NCI-H1092 treated with DMSO at 0.1 percent for 48 hours (cell line): ENCODE measurements around the gene DDX46.
"Not testable (repeated sequence)": the region's sequence is repeated elsewhere in the genome, so short reads cannot be mapped to it uniquely, and the experiment has no call there.

Experiments used
- DNase-seq: peaks from one replicate; lab custom pipeline; 2025; lab: John Stamatoyannopoulos, UW

DDX46 gene

GRCh38 chr5:134840811-134841210 lies 82.2 kb downstream of the DDX46 start:
- no peak for DNase-seq

DNA sequence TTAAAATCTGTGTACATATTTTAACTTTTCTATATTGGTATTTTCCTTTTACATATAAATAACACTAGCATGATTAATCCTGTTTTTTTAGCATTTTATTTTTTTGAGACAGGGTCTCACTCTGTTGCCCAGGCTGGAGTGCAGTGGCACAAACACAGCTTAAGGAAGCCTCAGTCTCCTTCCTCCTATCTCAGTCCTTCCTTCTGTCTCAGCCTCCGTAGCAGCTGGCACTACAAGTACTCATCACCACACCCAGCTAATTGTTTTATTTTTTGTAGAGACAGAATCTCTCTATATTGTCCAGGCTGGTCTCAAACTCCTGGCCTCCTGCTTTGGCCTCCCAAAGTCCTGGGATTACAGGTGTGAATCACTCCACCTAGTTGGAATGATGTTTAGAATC lies 85.7 kb downstream of the DDX46 start:
- DNase-seq = no peak

- DNase-seq = no peak
Measured at GRCh38 chr5:134845335-134845851, 86.8 kb downstream of the DDX46 start.

- peak; percentile 87 for DNase-seq
Measured at GRCh38 chr5:134845852-134846640, 87.5 kb downstream of the DDX46 start, which contains the start of gene C5orf24. Gene C5orf24, plus strand, starts transcription at chr5:134845968. Its CDS starts 8,933 bp downstream, at chr5:134854901.

- no peak for DNase-seq
Measured at GRCh38 chr5:134846641-134846960, 88.0 kb downstream of the DDX46 start.

- not testable (repeated sequence) for DNase-seq
Measured at GRCh38 chr5:134849434-134849933, 90.9 kb downstream of the DDX46 start.

GRCh38 chr5:134851307-134851923 lies 92.8 kb downstream of the DDX46 start:
- DNase-seq = no peak

DNA sequence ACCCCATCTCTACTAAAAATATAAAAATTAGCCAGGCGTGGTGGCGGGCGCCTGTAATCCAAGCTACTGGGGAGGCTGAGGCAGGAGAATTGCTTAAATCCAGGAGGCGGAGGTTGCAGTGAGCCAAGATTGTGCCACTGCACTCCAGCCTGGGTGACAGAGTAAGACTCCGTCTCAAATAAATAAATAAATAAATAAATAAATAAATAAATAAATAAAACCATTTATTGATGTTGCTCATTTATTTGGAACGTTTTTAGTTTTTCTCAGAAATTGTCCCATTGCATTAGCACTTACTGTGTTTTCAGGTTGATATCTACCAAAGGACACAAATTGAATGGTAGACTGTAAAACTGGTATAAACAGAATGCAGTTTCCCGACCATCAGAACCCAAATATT lies 97.9 kb downstream of the DDX46 start:
- DNase-seq = not testable (repeated sequence)

GRCh38 chr5:134857401-134857800 lies 98.8 kb downstream of the DDX46 start:
- DNase-seq = no peak

DNA sequence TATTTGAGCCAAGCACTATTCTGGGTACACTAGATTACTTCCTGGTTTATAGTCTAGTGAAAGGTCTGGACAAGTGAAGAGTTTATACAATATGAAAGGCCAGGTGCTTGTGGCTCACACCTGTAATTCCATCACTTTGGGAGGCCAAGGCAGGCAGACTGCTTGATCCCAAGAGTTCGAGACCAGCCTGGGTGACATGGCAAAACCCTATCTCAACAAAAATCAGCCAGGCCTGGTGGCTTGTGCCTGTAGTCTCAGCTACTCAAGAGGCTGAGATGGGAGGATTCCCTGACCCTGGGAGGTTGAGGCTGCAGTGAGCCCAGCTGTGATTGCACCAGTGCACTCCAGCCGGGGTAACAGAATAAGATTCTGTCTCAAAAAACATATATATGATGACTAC lies 106.1 kb downstream of the DDX46 start:
- DNase-seq = no peak

DNA sequence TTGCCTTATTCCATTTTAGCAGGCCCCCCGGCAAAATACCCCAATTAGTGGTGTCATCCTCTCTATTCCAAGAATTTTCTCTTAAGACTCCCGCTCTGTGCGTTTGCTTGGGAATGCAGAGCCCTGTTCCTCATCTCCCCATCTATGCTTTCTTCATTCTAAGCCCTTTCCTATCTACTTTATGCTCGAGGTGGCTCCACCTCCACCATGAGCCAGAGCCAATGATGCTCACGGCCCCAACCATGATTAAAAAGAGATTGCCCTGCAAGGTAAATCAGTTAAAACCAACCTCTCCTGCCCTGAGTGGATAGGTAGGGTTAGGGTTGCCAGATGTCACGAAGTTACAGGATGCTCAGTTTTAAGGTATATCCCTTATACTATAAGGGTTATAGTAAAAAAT lies 114.9 kb downstream of the DDX46 start:
- no peak for DNase-seq

- peak; percentile 83 for DNase-seq
Measured at GRCh38 chr5:134873987-134874830, 115.6 kb downstream of the DDX46 start, which contains the start of gene TXNDC15. Gene TXNDC15, plus strand, starts transcription at chr5:134874371. Its CDS starts 57 bp downstream, at chr5:134874428.

DNA sequence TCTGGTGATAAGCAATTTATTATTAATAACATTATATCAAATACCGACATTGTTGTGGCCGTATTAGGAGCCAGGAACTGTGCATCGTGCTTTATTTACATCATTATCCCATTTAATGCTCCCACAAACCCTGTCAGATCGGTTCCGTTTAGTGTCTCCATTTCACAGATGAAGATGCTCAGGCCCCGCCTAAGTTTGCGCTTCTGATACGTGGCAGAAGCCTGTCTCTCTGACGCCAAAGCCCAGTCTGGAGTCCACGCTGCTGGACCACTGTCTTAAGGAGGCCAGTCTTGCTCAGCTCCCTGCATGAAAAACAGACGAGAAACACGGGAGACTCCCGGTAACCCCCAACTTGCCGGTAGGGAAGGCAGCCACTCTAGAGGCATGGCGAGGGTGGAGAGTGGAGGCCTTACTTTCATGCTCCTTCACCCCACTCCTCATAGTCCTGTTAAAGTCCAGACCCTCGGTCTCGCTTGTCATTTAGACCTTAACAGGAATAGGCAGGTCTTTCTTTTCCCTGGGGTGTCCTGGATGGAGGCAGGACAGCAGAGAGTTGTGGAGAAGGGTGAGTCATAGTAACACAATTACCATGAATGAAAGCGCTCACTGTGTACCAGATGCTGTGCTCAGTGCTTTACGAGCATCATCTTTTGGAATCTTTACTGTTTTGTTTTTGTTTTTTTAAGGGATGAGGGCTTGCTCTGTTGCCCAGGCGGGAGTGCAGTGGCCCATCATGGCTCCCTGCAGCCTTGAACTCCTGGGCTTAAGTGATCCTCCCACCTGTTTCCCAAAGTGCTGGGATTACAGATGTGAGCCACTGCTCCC lies 116.5 kb downstream of the DDX46 start:
- DNase-seq = peak; percentile 66

DNA sequence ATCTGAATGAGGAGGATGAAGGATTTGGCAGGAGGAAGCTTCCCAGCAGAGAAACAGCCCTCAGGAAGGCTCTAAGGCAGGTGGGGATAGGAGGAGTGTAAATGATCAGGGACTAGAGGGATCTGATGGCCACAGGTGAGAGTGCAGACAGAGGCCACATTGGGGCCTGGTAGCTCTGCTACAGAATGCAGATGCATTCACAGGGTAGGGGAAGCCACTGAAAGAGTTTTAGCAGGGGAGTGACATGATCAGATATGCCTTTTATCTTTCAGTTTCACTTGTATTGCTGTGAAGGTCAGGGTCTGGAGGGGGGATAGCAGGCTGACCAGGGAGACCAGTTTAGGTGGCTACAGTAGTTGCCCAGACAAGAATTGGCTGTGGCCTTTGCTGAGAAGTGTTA lies 118.6 kb downstream of the DDX46 start:
- no peak for DNase-seq

DNA sequence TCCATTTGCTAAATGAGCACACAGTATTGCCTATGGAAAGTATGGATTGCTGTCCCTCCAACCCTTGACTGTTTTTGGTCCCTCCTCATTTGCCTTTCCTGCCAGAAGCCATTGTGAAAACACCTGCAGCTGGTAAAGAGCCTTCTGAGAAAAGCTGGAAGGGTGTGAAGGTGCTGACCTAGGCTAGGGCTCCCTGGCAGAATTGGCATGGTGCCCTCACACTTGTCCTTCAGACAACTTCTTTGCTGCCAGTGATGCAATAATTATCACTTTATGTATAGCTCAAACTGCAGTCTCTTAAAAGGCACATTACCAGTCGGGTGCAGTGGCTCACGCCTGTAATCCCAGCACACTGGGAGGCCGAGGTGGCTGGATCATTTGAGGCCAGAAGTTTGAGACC lies 119.8 kb downstream of the DDX46 start:
- peak; percentile 7 for DNase-seq

DNA sequence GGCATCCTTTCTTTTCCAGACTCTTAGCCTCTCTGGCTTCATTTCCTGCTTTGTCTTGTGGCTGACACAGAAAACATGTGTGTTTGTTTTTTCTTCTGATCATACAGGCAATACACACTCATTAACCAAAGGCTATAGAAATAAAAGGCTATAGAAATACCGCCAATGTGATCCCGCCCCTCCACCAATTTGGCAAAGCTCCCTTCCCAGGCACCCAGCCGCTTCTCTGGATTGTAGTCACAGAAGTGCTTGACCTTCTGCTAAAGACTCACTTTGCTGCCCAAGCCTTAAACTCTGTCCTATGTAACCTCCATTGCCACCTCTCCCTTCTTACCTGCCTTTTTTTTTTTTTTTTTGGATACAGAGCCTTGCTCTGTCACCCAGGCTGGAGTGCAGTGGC lies 120.9 kb downstream of the DDX46 start:
- peak; percentile 13 for DNase-seq
